KOPT-K1 (cell line): ENCODE measurements around the gene SEMA5B.

Experiments
- H3K27ac ChIP-seq: fragments of 200-600 bp; sonication (generic); 2 replicates; pipeline ENCODE4 v1.5.1; 2016; ENCODE audit warnings: antibody characterized with exemption, mild to moderate bottlenecking, low read depth, low read length; ENCODE audit not compliant: poor library complexity, severe bottlenecking
- H3K36me3 ChIP-seq: fragments of 200-600 bp; sonication (generic); 2 replicates; pipeline ENCODE4 v1.5.1; 2017; ENCODE audit warnings: antibody characterized with exemption, mild to moderate bottlenecking, low read length, moderate library complexity; ENCODE audit not compliant: insufficient read depth
- H3K9me3 ChIP-seq: fragments of 200-600 bp; sonication (generic); 2 replicates; pipeline ENCODE4 v1.5.1; 2017; ENCODE audit warnings: antibody characterized with exemption, low read length, mild to moderate bottlenecking; ENCODE audit not compliant: insufficient read depth, poor library complexity, severe bottlenecking

The SEMA5B gene

GRCh38 chr3:123046262-123047061 is 18.9 kb upstream of the SEMA5B start:
- H3K27ac ChIP-seq: no peak overlapping the region
- no peaks in the 10 kb centered on the region for H3K36me3 ChIP-seq
- no peaks in the 10 kb centered on the region for H3K9me3 ChIP-seq

GRCh38 chr3:123044981-123045763 is 17.6 kb upstream of the SEMA5B start:
- H3K27ac ChIP-seq: no peak overlapping the region
- no peaks in the 10 kb centered on the region for H3K9me3 ChIP-seq
- H3K36me3 ChIP-seq: no peaks in the 10 kb centered on the region

- Histone ChIP-seq H3K9me3 (no peaks in the 10 kb centered on the region), H3K36me3 (no peaks in the 10 kb centered on the region), H3K27ac (no peak overlapping the region)
Observed at GRCh38 chr3:123042413-123042812, 14.8 kb upstream of the SEMA5B start.

- H3K36me3 ChIP-seq: no peaks in the 10 kb centered on the region
- H3K27ac ChIP-seq: no peak overlapping the region
- no peaks in the 10 kb centered on the region for H3K9me3 ChIP-seq
Observed at GRCh38 chr3:123039178-123039577, 11.6 kb upstream of the SEMA5B start.

GRCh38 chr3:123038751-123039150 is 11.2 kb upstream of the SEMA5B start:
- Histone ChIP-seq H3K27ac (no peak overlapping the region), H3K36me3 (no peaks in the 10 kb centered on the region), H3K9me3 (no peaks in the 10 kb centered on the region)

GRCh38 chr3:123037015-123037375 is 9.4 kb upstream of the SEMA5B start:
- Histone ChIP-seq H3K36me3 (no peaks in the 10 kb centered on the region), H3K9me3 (no peaks in the 10 kb centered on the region), H3K27ac (no peak overlapping the region)

GRCh38 chr3:123036352-123037014 is 8.9 kb upstream of the SEMA5B start:
- no peaks in the 10 kb centered on the region for H3K36me3 ChIP-seq
- no peak overlapping the region for H3K27ac ChIP-seq
- no peaks in the 10 kb centered on the region for H3K9me3 ChIP-seq

- Histone ChIP-seq H3K36me3 (no peaks in the 10 kb centered on the region), H3K27ac (no peak overlapping the region), H3K9me3 (no peaks in the 10 kb centered on the region)
Observed at GRCh38 chr3:123034996-123035395, 7.4 kb upstream of the SEMA5B start.

GRCh38 chr3:123034120-123034519 is 6.6 kb upstream of the SEMA5B start:
- Histone ChIP-seq H3K36me3 (no peaks in the 10 kb centered on the region), H3K9me3 (no peaks in the 10 kb centered on the region), H3K27ac (no peak overlapping the region)

GRCh38 chr3:123032057-123032456 is 4.5 kb upstream of the SEMA5B start:
- no peaks in the 10 kb centered on the region for H3K36me3 ChIP-seq
- no peak overlapping the region for H3K27ac ChIP-seq
- H3K9me3 ChIP-seq: no peaks in the 10 kb centered on the region

- no peaks in the 10 kb centered on the region for H3K9me3 ChIP-seq
- no peak overlapping the region for H3K27ac ChIP-seq
- H3K36me3 ChIP-seq: no peaks in the 10 kb centered on the region
Observed at GRCh38 chr3:123031051-123031450, 3.5 kb upstream of the SEMA5B start.

- Histone ChIP-seq H3K9me3 (no peaks in the 10 kb centered on the region), H3K27ac (no peak overlapping the region), H3K36me3 (no peaks in the 10 kb centered on the region)
Observed at GRCh38 chr3:123028233-123028828, 768 bp upstream of the SEMA5B start.

GRCh38 chr3:123026565-123027291 is 835 bp downstream of the SEMA5B start:
- H3K27ac ChIP-seq: no peak overlapping the region
- H3K36me3 ChIP-seq: no peaks in the 10 kb centered on the region
- H3K9me3 ChIP-seq: no peaks in the 10 kb centered on the region

GRCh38 chr3:123025642-123026521 is 1.7 kb downstream of the SEMA5B start:
- no peak overlapping the region for H3K27ac ChIP-seq
- no peaks in the 10 kb centered on the region for H3K9me3 ChIP-seq
- no peaks in the 10 kb centered on the region for H3K36me3 ChIP-seq
